HG03135 (cell line): ENCODE results near the gene TBCB.
"Not testable (repeated sequence)": the region's sequence is repeated elsewhere in the genome, so short reads cannot be mapped to it uniquely, and the experiment has no call there.

Source experiments
- ATAC-seq: cut with Tn5 transposase; IDR thresholded peaks from one replicate; pipeline ENCODE4 v1.9.1; 2021; ENCODE audit warnings: mild to moderate bottlenecking, moderate library complexity; ENCODE audit not compliant: unreplicated experiment

The TBCB gene

DNA sequence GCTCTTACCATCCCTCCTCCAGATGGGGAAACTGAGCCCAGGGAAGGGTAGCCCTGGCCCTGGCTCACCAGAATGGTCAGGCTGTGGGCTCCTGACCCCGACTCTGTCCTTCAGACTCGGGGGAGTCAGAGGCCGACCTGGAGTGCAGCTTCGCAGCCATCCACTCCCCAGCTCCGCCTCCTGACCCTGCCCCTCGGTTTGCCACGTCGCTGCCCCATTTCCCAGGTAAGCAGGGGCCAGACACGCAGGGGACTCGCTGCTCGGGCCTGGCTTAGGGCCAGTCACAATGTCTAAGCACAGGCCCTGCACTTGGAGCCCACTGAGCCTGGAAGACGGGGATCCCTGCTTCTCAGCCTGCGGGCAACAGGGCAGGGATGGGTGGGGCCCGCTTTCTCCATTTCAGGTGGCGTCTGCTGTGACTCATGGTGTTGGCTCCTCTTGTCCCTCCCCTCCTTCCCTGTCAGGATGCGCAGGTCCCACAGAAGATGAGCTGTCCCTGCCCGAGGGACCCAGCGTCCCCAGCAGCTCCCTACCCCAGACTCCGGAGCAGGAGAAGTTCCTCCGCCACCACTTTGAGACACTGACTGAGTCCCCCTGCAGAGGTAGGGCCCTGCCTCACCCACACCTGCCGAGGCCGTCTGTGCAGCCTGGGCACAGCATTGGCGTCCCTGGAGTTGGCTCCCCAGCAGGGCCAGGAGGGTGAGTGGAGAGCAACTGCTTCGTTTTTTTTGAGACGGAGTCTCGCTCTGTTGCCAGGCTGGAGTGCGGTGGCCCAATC lies 13.5 kb upstream of the TBCB start:
- no peak for ATAC-seq

DNA sequence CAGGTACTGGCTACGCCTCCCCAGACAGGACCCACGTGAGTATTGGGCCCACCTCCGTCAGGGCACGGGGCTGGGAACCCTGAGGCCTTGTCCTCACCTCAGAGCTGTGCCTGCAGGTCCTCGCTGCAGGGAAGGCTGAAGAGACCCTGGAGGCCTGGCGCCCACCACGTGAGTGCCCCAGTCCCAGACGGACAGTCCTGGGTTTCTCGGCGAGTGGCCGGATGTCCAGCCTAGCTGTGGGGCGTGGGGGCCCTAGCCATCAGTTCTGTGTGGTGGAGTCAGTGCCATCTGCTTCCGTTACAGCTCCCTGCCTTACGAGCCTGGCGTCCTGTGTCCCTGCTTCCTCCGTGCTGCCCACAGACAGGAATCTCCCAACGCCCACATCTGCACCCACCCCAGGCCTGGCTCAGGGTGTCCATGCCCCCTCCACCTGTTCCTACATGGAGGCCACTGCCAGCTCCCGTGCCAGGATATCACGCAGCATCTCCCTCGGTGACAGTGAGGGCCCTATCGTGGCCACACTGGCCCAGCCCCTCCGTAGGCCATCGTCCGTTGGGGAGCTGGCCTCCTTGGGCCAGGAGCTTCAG lies 12.1 kb upstream of the TBCB start:
- ATAC-seq, result no peak

DNA sequence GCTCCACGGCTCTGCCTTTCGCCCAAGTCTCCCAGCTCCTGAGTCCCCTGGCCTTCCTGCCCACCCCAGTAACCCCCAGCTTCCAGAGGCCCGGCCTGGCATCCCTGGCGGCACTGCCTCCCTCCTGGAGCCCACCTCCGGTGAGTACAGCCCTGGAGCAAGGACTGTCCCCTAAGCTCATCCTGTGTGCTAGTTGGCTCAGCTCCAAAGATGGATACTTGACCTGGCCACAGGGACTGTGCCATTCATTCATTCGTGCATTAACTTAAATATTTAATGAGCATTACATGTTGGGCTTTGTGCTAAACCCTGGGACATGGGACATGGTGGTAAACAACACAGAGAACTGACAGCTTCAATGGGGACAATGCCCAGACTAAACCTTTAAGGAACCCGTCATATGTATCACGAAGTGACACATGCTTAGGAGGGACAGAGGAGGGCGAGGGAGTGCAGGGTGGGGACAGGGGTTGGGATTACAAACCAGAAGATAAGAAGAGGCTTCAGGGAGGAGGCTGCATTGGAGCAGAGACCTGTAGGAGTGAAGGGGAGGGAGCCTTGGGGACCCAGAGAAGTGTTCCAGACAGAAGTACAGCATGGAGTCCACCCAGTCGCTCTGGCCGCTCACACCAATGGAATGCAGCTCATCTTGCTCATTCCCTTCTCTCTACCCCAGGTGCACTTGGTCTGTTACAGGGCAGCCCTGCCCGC lies 11.3 kb upstream of the TBCB start:
- no peak for ATAC-seq

DNA sequence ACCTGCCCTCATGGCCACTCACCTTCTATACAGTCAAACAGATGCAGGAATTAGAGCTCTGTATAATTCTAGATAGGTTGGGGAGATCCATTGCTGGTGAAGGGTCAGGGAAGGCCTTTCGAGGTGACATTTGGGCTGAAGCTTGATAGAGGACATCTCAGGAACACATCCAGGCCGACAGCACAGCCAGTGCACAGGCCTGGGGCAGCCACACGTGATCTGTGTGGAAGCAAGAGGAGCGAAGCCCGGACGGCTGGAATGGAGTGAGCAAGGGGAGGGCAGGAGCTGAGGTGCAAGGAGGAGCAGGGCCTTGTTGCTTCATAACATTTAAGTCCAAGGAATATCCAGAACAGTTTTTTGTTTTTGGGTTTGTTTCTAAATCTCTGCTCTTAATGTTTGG lies 8.8 kb upstream of the TBCB start:
- no peak for ATAC-seq

DNA sequence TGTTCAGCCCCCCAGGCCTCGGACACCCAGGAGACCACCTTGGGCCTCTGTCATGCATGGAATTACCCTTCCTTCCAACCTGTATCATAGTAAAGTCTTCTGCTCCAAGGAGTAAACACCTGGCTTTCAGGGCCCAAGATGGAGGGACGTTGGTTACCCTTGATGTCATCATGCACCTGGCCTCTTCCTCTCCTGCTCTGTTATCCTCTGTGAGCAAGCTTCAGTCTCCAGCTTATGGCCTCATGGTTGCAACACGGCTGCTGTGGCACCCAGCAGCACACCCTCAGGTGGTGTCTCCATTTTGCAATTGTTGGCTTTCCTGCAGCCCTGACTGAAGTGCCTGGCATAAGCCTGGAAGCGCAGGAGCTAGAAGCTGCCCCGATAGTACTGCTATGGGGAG lies 8.3 kb upstream of the TBCB start:
- no peak for ATAC-seq

DNA sequence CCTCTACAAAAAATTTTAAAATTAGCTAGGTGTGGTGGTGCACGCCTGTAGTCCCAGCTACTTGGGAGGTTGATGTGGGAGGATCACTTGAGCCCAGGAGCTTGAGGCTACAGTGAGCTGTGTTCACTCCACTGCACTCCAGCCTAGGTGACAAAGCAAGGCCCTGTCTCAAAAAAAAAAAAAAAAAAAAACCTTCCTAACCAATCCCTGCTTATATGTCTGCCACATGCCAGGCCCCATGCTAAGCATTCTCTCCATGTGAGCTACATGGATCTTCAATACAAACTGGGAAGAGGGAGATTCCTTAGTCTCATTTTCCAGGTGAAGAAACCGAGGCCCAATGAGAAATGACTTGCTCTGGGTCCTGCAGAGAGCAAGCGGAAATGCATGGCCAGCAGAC lies 6.6 kb upstream of the TBCB start:
- no peak for ATAC-seq

DNA sequence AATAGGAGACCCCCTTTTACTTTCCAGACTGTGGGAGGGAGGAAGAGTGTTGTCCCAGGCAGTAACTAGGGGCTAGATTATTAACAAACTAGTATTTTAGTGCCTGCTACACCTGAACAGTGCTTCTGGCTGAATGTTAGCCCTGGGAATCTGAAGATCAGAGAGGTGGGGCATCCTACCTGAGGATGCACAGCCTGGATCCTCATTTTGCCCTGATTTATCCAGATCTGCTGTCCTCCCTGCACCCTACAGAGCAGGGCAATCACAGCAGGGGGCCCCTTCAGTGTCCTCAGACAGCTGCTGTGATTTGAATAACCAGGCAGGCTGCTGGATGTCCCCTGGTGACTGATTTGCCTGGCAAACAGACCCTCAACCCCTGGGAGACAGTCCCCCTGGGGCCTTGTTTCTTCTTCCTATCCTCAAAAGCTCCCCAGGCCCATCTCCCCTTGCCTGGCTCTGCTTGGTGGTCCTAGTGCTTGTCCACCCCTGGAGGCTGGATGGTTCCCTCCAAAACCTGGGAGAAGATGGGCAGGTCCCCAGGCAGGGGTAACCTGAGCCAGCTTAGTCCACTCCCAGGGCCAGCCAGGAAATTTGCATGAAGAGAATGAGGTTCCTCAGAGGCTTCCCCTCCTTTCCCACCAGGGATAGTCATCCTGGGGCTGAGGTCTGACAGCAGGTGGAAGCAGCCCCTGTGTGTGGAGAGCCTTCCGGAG lies 4.6 kb upstream of the TBCB start, which contains the start of gene OVOL3:
Gene OVOL3 (plus strand): TSS at position 657 of the 713 bp plus-strand sequence. CDS start 60 bp downstream, outside the sequence.
- no peak for ATAC-seq

DNA sequence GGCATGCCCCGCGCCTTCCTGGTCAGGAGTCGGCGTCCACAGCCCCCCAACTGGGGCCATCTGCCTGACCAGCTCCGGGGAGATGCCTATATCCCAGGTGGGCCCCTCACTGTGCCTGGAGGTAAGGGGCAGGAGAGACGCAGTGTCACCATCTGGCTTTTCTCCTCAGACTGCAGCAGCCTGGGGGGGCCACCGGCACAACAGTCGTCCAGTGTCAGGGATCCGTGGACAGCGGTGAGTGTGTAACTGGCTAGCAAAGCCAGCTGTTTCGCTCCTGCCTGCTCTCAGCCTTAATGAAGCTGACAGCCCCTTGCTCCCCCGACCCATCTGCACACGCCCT lies 4.1 kb upstream of the TBCB start:
- ATAC-seq, result no peak

DNA sequence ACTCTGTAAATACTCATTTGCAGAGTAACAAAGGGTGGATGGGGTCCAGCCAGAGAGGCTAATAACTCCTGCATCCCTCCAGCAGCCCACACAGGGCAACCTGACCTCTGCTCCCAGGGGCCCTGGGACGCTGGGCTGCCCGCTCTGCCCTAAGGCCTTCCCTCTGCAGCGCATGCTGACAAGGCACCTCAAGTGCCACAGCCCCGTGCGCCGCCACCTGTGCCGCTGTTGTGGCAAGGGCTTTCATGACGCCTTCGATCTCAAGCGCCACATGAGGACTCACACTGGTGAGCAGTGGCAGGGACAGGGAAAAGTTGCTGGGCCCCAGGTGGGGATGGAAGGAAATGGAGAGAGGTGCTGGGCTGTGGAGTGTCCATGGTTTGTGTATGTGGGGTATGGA lies 2.6 kb upstream of the TBCB start:
- ATAC-seq, result no peak

DNA sequence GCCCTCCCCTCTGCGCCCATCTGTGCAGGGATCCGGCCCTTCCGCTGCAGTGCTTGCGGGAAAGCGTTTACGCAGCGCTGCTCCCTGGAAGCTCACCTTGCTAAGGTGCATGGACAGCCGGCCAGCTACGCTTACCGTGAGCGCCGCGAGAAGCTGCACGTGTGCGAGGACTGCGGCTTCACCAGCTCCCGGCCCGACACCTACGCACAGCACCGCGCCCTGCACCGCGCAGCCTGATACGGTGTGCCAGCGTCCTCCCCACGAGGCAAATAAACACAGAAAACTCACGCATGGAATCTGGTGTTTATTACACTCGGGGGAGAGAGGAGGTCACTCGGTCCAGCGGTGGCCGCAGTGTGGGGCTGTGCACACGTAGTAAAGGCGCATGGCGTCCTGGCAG lies 1.8 kb upstream of the TBCB start:
- no peak for ATAC-seq

DNA sequence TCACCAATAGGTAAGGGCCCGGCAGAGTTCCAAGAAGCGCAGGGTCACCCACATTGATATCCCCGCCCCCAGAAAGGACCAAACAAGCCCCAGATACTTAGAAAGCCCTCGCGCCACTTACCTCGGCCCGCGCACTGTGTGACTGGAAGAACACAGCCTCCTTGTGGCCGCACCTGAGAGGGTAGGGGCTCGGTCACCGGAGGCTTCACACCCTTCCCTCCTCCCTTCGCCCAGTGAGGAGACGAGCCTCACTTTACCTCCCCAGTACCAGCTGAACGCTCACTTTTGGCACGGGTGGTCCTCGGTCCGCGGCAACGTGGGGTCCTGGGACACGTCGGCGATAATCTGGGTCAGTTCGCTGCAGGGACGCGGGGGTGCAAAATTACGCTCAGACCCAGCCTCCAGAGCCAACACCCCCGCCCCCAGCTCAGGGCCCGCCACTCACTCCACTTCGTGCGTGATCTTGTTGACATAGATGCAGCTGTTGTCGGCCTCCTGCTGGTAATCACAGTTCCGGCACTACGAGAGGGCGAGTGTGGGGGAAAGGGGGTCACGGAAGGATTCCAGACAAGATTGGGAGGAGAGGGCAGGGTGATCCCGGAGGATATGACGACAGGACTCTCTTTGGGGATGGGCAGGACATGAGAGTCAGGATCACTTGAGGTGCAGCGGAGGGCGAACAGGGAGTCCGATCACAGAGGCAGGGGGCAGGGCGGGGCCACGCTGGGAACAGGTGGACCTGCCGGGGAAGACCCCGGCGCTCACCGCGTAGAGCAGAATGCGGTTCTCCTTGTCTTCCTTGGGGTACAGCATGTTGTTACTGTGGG lies 1.2 kb upstream of the TBCB start:
- ATAC-seq, result no peak

DNA sequence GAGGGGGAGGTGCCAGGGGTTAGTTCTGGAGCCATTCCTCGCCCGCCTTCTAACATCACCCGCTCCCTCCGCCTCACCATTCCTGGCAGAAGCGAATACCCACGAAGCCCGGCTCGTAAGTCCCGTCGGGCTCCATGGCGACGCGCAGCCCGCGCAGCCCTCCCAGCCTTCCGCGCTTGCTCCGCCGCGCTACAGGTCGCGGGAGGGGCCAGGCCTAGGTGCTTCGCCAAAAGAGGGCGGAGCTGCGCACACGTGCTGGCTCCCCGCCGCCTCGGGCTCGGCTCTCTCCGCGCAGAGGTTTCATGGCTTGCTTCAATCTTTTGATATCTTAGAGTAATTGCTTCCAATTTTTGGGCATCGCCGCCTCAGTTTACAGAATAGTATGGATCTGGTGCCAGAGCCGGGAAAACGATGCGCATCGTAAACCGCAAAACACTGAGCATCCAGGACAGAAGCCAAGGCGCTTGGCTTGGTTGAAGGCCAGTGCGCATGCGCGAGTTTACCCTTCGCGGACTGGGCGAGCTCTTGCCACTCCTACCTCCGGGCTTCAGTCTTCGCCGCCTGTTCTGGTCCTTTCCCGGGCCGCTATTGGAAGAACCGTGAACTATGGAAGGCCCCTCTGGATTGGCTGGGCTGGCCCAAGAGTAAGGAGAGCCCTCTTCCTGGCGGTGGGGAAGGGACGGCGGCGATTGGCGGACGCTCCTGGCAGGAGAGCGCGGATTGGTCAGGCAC lies 381 bp upstream of the TBCB start, which contains the start of gene POLR2I:
Gene POLR2I (minus strand): TSS at position 155 of the 732 bp plus-strand sequence. CDS start 19 bp downstream, at position 136.
- peak; percentile 78 for ATAC-seq

DNA sequence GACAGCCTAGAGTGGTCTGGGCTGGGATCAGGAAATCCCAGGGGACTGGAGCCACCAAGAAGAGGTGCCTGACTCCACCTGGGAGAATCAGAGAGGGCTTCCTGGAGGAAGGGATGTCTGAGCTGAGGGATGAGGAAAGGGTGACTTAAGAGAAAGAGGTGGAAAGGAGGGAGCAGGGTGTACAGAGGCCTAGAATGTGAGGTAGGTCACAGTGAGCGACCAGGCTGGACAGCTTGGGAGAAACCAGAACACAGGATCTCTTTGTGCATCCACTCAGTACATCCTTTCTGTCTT lies 1.0 kb downstream of the TBCB start:
- ATAC-seq, result no peak

DNA sequence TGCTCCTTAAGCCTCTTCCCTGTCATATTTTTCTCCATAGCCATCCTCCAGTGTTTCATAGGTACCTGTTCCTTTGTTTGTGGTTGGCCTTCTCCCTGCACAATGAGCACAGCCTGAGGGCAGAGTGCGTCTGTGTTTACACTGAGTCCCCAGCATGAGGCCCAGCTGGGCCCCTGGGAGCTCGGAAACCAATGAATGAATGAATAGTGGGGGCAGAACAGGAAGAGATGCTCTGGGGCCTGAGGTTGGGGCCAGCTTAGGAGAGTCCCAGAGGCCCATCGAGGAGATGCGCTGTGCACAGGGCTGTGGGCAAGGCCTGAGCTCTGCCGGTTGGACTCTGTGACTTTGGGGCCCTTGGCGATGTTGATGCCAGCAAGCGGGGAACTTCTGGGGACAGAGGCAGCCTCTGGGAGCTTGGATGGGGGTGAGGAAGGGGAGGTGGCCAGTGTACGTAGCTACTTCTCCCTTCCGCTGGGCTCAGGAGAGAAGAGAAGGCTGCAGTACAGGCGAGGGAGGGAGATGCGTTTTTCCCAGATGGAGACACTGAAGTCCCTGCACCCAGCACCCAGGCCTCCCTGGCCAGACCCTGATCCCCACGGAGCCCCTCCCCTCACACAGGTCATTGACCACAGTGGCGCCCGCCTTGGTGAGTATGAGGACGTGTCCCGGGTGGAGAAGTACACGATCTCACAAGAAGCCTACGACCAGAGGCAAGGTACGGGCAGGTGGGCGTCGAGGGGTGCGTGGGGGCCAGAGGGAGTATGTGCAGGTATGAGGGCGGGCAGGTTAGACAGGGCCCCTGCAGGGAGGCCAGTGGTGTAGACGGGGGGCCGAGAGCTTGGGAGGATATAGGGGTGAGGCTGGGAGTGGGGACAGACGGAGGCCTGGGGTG lies 5.1 kb downstream of the TBCB start:
- no peak for ATAC-seq

DNA sequence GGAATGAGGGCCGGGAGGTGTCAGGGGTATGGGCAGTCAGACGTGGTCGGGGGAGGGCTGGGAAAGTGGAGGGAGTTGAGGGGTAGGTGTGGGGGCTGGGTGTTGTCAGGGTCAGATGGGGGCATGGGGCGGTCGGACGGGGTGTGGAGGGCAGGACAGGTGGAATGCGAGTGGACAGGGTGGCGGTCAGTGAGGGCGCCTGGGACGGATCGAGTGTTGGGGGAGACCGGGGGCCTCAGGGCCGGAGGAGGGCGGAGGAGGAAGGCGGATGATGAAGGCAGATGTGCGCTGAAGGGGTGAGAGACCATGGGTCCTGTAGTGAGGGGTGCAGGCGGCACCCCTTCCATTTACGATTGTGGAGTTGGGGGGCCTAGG lies 5.7 kb downstream of the TBCB start:
- ATAC-seq, result no peak

DNA sequence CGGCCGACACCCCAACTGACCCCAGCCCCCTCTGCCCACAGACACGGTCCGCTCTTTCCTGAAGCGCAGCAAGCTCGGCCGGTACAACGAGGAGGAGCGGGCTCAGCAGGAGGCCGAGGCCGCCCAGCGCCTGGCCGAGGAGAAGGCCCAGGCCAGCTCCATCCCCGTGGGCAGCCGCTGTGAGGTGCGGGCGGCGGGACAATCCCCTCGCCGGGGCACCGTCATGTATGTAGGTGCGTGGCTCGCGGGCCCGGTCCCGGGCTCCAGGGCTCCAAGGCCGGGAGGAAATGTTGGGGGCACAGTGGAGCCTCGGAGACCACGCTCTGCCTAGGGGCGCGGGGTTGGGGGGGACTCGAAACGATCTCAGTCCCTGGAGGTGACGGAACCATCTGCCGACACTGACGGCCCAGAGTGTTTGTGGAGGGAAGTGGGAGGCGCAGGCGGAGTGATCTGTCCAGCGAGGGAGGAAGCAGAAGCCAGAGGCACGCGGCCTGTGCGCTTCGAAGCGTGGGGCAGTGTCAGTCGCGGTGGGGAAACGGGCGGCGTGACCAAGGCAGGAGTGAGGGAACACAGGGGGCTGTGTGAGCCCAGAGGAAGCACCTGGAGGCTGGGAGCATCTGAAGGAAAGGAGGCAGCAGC lies 6.3 kb downstream of the TBCB start:
- ATAC-seq, result no peak

DNA sequence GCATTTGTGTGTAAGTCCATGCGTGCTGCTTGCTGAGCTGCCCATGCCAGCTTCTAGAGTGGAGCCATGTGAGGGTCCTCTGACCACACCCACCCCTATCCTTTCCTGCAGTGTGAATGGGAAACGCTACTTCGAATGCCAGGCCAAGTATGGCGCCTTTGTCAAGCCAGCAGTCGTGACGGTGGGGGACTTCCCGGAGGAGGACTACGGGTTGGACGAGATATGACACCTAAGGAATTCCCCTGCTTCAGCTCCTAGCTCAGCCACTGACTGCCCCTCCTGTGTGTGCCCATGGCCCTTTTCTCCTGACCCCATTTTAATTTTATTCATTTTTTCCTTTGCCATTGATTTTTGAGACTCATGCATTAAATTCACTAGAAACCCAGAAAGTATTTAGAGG lies 10.3 kb downstream of the TBCB start:
- no peak for ATAC-seq

DNA sequence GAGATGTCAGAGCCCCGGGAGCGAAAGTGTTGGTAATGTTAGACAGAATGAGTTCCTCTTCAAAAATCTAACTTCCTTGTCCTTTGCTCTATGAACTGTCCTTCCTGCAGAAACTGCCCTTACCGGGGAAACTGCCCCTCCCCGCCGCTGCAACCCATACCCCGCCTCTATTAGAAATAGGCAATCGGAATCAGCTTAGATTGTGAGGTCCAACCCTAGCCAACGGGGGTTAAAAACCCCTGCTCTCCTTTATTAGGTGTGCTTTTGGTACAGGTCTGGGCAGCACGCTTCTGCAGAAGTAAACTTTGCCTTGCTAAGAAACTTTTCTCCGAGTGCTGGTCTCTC lies 13.1 kb downstream of the TBCB start:
- ATAC-seq, result no peak

DNA sequence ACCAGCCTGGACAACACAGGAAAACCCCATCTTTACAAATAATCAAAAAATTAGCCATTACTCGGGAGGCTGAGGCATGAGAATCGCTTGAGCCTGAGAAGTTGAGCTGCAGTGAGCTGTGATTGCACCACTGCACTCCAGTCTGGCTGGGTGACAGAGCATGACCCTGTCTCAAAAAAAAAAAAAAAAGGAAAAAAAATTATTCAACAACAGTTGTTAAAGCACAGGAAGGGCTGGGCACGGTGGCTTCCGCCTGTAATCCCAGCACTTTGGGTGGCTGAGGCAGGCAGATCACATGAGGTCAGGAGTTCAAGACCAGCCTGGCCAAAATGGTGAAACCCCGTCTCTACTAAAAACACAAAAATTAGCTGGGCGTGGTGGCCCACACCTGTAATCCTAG lies 16.0 kb downstream of the TBCB start:
- ATAC-seq, result not testable (repeated sequence)
